H4 (cell line): ENCODE data around the gene SPIN2A. TPM values are rescaled to one million over a fixed set of nuclear protein-coding genes. Genes with fewer than 3 reads are reported as not detected.

Source experiments
- DNase-seq: peaks from one replicate; pipeline ENCODE4 v3.0.0-alpha.2; 2015; ENCODE audit warnings: low spot score
- total RNA-seq: library from RNA; depleted of rRNA; stranded (reverse); fragments of >200 nt; shearing (Covaris generic); gene quantifications from 2 replicates; pipeline ENCODE4 v1.2.3, GENCODE V29; 2014; rRNA removed

The SPIN2A gene
- total RNA-seq, 1 experiment from 2014 or later = 0.04 TPM

DNA sequence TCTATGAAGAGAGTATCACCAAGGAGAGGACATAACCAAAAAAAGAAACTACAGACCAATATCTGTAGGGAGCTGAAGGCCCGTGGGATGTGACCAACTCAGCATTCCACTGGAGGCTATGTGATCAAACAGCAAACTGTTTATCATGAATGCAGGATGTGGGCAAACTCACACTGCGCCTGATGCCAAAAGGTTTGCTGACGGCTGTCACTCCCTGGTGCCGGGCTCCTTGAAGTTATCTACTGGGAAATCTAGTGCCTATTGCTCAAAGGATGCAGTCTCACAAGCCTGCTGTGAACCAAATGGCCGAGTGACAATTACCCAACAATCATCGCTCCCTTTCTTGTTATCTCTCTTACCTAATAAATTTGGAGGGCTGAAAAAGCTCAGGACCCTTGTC is 34.3 kb downstream of the SPIN2A start:
- peak; percentile 13 for DNase-seq

Other genes starting within 250 kb of the SPIN2A start
- 5.4 and 5.8 TPM in 2 replicates for gene SPIN3, start 141.9 kb downstream of the SPIN2A start, total RNA-seq
- gene SPIN2B, start 15.8 kb downstream of the SPIN2A start, total RNA-seq = 7.1 and 12.5 TPM in 2 replicates
- gene FAAH2, start 149.3 kb upstream of the SPIN2A start, total RNA-seq = not detected in 2 replicates